NOMO-1 treated with DMSO at 0.1 percent for 48 hours (cell line): ENCODE data around the gene ST6GALNAC1.
A peak's percentile ranks its signal among the peaks of the same experiment; 100 is the strongest.

Source experiments
- DNase-seq: peaks from one replicate; lab custom pipeline; 2025; ENCODE audit not compliant: unreplicated experiment; lab: John Stamatoyannopoulos, UW

The ST6GALNAC1 gene

DNA sequence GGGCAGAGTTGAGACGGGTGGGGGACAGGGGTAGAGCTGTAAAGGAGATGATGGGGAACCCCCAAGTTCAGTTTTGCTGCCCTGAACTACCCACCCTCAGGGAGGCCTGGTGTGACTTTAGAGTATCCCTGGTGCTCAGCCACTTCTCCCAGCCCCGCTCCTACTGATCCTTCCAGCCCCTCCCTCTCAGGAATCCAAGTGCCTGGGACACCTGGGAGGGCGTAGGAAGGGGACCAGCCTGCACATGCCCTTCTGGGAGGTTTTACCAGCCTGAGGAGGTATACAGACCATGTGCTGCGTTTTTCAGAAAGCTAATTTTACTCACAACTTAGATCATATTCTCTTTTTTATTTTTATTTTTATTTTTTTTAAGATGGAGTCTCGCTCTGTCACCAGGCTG is 62.0 kb downstream of the ST6GALNAC1 start:
- DNase-seq: no peak

DNA sequence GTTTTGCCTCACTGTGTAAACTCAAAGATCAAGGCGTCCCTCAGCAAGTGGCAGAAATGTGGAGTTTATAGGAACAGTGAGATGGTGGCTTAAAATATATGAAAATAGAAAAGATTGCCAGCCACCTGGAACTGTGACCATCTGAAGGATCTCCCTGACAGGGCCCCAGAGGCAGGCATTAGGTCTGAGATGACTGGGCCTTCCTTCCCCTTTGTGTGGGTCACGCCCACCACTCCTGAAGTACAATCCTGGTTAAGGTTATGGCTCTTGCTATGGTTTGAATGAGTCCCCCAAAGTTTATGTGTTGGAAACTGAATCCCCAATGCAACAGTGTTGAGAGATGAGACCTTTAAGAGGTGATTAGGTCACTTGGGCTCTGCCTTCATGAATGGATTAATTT is 64.3 kb downstream of the ST6GALNAC1 start:
- DNase-seq: peak; percentile 69

DNA sequence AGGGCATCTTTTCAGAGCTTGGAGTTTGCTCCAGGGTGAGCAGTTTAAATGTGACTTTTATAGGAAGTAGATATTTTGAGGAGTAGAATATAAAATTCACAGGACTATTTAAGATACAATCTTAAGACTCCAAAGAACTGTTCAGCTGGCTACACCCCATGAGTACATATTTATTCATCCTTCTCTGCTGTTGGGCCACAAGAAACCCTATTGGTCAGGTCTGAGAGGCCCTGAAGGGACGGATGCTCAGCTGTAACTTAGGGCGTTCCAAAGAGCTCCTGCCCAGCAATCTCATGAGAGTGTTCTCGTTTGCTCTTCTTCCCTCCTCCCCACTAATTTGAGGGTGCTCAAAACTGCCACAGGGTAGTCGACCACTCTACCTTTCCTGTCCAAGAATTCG is 65.2 kb downstream of the ST6GALNAC1 start:
- no peak for DNase-seq

DNA sequence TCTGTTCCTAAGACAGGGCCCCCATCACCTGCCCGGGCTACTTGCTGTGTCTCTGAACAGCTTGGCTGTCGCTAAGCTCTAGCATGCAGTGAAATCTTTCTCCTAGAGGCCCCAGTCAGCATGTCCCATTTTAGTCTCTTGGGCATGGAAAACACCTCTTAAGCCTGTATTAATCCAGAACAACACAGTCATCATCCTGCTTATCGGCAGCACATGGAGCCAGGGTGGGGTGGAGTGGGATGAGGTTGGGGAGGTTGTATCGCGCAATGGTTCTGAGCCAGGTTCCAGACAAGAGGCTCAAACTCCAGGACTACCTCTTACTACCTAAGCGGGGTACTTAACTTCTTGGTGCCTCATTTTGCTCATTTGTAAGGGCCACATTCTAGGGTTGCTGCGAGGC is 65.7 kb downstream of the ST6GALNAC1 start:
- no peak for DNase-seq

DNA sequence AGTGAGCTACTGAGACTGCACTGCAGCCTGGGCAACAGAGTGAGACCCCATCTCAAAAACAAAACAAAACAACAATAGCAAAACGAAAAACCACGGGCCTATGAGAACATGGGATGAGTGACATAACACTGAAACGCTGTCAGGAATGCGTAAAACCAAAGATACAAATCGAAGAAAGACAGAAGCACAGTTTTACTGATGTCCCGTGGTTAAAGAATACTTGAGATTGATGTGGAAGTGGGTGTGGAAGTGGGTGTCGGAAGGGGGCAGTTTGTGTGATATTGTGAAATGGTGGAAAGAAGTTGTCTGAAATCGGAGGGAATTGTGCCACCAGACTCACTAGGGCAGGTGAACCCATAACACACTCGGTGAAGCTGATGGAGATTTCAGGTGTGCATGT is 67.4 kb downstream of the ST6GALNAC1 start:
- no peak for DNase-seq

DNA sequence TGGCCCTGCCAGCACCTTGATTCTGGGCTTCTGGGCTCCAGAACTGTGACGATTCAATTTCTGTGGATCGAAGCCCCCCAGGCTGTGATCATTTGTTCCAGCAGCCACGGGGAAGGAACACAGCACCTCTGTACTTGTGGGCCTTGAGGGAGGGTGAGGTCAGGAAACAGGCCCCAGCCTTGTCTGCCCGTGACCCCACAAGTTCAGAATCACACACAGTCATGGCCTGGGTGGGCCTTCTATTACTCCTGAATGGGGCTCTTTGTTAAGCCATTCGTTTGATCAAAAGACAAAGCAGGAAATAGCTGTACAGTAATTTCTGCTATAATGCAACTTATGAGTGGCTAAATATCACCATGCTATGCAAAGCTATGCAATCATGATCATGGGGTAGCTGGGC is 68.0 kb downstream of the ST6GALNAC1 start:
- DNase-seq: no peak
